Measurements from ENCODE around the gene SLC46A1.

SLC46A1 gene

DNA sequence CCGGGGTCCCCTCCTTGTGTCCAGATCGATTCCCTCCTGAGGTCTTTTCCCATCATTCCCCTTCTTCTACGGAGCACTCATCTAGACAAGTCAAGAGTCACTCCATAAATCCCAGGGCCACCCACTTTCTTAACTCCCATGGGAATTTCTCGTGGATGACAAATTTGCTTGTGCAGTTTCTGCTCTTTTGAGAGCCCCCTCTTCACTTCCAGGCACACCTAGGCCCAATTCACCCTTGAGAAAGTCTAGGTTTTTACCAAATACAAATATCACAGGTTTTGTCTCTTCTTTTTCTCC lies 48.2 kb downstream of the SLC46A1 start:
- TF ChIP-seq CTCF (IDR thresholded peaks at IDR 0.05; ENCODE audit: unreplicated experiment in 3 of 3), result no peak
- Mint-ChIP-seq H3K27me3 (ENCODE audit: low read depth) (no peaks in the 10 kb centered on the region), H3K4me1 (peaks cover 25% of the 10 kb centered on the region), H3K4me3 (peak overlapping the region; percentile 92 to 97 (median 93)), H3K36me3 (ENCODE audit: low read depth) (peaks cover 49% of the 10 kb centered on the region), H3K9me3 (no peaks in the 10 kb centered on the region), H3K27ac (peak overlapping the region; percentile 48 to 84 (median 74))

- H3K4me3 Mint-ChIP-seq, result peak within 1 kb of the TSS; percentile 92 to 97 (median 93)
- TF ChIP-seq CTCF (IDR thresholded peaks at IDR 0.05; ENCODE audit: unreplicated experiment in 3 of 3), result no peak
- peaks cover 51% of the 10 kb centered on the region for H3K36me3 Mint-ChIP-seq (ENCODE audit: low read depth)
- peaks cover 25% of the 10 kb centered on the region for H3K4me1 Mint-ChIP-seq
- H3K27ac Mint-ChIP-seq, result peak within 1 kb of the TSS; percentile 70 to 84 (median 74)
- no peaks in the 10 kb centered on the region for H3K27me3 Mint-ChIP-seq (ENCODE audit: low read depth)
- no peaks in the 10 kb centered on the region for H3K9me3 Mint-ChIP-seq
Observed at GRCh38 chr17:28357061-28357900, 48.7 kb downstream of the SLC46A1 start, which contains the start of gene POLDIP2. POLDIP2 (minus strand) TSS chr17:28357527; CDS start chr17:28357448, 79 bp downstream.

DNA sequence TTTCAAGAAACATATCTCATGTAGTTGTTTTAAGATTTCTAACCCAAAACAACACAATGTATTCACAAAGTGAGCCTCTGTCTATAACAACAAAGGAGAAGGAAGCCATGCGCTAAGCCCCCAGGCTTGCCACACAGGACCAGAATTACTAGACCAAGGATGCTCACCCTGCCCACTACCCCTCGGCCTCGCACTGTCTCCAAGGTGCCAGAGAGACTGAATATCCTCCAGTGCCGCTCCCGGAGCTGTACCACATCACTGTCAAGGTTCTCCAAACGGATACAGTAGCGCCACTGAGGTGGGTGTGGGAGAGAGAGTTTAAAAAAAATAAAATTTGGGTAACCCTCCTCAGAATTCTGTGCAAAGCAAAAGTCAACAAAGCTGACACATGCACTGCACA lies 55.7 kb downstream of the SLC46A1 start:
- no peaks in the 10 kb centered on the region for H3K9me3 Mint-ChIP-seq
- no peaks in the 10 kb centered on the region for H3K27me3 Mint-ChIP-seq (ENCODE audit: low read depth)
- no peak overlapping the region for H3K27ac Mint-ChIP-seq
- H3K4me3 Mint-ChIP-seq, result no peak overlapping the region
- no peaks in the 10 kb centered on the region for H3K4me1 Mint-ChIP-seq
- TF ChIP-seq CTCF (IDR thresholded peaks at IDR 0.05; ENCODE audit: unreplicated experiment in 3 of 3), result no peak
- peaks cover 74% of the 10 kb centered on the region for H3K36me3 Mint-ChIP-seq (ENCODE audit: low read depth)

DNA sequence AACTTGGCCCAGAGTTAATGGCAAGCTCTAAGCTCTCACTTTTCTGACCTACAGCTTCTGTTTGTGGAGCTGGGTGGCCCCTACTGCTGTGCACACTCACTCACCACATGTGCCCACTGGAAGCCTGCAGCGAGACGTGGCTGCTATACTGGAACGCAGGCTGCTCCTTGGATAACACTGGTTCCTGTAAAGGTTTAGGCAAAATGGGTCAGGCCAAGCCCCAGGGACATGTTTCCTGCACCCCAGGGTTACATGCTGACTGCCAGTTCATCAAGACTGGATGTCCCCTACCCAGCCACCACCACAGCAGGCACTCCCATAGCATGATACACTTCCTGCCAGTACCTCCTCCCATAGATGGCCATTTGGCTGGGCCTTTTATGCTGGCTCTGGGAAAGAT lies 57.0 kb downstream of the SLC46A1 start:
- TF ChIP-seq CTCF (IDR thresholded peaks at IDR 0.05; ENCODE audit: unreplicated experiment in 3 of 3), result no peak
- Mint-ChIP-seq H3K27ac (no peak overlapping the region), H3K36me3 (ENCODE audit: low read depth) (peaks cover 67% of the 10 kb centered on the region), H3K9me3 (no peaks in the 10 kb centered on the region), H3K4me1 (no peaks in the 10 kb centered on the region), H3K4me3 (no peak overlapping the region), H3K27me3 (ENCODE audit: low read depth) (no peaks in the 10 kb centered on the region)

GRCh38 chr17:28347261-28347891 lies 58.6 kb downstream of the SLC46A1 start:
- Mint-ChIP-seq H3K36me3 (ENCODE audit: low read depth) (peaks cover 66% of the 10 kb centered on the region), H3K4me1 (no peaks in the 10 kb centered on the region), H3K4me3 (no peak overlapping the region), H3K9me3 (no peaks in the 10 kb centered on the region), H3K27me3 (ENCODE audit: low read depth) (no peaks in the 10 kb centered on the region), H3K27ac (peak overlapping the region in 1 of 3 experiments; percentile 72)
- no peak for TF ChIP-seq CTCF (IDR thresholded peaks at IDR 0.05; ENCODE audit: unreplicated experiment in 3 of 3)

All from nephron (organoid).